Measurements from ENCODE around the gene C8G. TPM values are rescaled to one million over a fixed set of nuclear protein-coding genes. Genes with fewer than 3 reads are reported as not detected.
A peak's percentile ranks its signal among the peaks of the same experiment; 100 is the strongest.

The C8G gene
- total RNA-seq, 1 donor from 2014 or later = 1.1 TPM

DNA sequence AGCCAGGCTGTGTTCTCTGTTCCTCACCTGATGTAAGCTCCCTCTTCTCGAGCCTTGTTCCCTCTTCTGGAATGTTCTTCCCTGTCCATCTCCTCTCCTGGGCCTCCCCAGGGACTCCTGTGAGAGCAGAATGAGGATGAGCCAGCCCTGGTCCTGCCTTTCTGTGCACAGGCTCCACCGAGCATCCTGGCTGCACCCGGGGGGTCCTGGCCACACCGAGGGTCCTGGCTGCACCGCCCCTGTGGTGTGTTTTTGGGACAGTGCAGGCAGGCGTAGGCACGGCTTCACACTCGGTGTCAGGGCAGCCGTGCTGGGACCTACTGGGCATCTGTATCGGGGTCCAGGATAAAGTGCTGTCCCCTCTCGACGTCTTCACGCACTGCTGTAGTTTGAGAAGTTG lies 18.3 kb upstream of the C8G start:
- Histone ChIP-seq H3K27ac (no peak overlapping the region), H3K4me3 (no peak overlapping the region), H3K27me3 (no peaks in the 10 kb centered on the region), H3K4me1 (no peaks in the 10 kb centered on the region), H3K36me3 (peaks cover 27% of the 10 kb centered on the region), H3K9me3 (no peaks in the 10 kb centered on the region)
- DNase-seq = peak; percentile 55
- intact Hi-C loops (cut with DNase I) = no loop called here
- TF ChIP-seq, protein P1, sequence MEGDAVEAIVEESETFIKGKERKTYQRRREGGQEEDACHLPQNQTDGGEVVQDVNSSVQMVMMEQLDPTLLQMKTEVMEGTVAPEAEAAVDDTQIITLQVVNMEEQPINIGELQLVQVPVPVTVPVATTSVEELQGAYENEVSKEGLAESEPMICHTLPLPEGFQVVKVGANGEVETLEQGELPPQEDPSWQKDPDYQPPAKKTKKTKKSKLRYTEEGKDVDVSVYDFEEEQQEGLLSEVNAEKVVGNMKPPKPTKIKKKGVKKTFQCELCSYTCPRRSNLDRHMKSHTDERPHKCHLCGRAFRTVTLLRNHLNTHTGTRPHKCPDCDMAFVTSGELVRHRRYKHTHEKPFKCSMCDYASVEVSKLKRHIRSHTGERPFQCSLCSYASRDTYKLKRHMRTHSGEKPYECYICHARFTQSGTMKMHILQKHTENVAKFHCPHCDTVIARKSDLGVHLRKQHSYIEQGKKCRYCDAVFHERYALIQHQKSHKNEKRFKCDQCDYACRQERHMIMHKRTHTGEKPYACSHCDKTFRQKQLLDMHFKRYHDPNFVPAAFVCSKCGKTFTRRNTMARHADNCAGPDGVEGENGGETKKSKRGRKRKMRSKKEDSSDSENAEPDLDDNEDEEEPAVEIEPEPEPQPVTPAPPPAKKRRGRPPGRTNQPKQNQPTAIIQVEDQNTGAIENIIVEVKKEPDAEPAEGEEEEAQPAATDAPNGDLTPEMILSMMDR (IDR thresholded peaks at IDR 0.05) = no peak
- ATAC-seq = no peak

DNA sequence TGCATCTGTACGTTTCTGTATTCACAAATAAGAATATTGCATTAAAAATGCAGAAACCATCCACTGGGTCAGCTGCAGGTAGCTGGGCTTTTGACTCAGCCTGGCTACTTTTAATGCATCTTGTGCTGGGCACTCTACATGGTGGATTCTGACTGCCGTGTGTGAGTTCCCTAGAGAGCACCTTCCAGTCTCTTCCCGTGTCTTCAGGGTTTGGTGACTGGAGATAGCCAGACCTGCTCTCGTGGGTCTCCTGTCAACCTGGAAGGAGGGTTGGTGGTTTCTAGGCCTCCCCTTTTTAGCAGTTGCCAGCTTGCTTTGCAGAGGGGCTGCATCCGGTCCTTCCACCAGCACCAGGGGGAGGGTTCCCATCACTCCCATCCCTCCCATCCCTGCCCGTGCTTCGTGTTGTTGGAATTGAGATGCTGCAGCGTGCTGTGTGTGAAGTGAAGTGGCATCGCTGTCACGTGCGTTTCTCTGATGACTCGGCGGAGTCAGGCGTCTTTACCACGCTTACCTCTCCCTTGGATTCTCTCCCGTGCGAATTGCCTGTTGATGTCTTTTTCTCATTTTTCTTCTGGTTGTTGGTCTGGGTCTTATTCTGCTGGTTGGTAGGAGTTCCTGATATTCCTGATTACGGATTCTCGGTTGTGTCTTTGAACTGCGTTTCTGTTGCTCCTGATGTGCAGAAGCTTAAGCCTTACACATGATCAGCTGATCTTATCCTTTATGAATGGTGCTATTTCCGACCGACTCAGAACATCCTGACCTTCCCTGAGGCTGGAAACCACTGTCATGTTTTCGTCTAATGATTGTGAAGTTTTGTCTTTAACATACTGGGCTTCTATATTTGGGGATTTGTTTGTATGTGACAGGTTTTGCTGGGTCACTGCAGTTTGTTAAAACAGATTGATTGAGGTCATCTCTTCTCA lies 17.4 kb upstream of the C8G start:
- no peak overlapping the region for H3K27ac ChIP-seq
- H3K27me3 ChIP-seq = no peaks in the 10 kb centered on the region
- no peaks in the 10 kb centered on the region for H3K4me1 ChIP-seq
- DNase-seq = no peak
- TF ChIP-seq, protein P1 (IDR thresholded peaks at IDR 0.05) = no peak
- H3K36me3 ChIP-seq = peaks cover 21% of the 10 kb centered on the region
- no peak overlapping the region for H3K4me3 ChIP-seq
- no peak for ATAC-seq
- no peaks in the 10 kb centered on the region for H3K9me3 ChIP-seq
- intact Hi-C loops (cut with DNase I) = no loop called here

DNA sequence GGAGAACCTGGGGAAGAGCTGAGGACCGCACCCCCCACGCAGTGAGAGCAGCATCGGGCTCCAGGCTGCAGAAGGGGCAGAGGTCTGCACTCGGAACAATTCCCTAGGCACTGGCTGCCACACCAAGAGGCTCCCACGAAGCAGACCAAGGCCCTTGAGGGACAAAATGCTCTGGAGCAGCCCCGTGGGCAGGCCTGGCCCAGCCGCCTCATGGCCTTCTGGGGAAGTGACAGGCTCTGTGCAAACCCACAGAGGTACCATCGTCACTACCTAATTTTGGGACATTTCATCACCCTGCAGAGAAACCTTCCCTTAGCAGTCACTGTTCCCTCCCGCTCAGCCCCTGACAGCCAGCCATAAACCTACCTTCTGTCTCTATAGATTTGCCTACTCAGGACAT lies 16.5 kb upstream of the C8G start:
- Histone ChIP-seq H3K9me3 (no peaks in the 10 kb centered on the region), H3K27ac (no peak overlapping the region), H3K4me1 (no peaks in the 10 kb centered on the region), H3K27me3 (no peaks in the 10 kb centered on the region), H3K36me3 (peaks cover 21% of the 10 kb centered on the region), H3K4me3 (no peak overlapping the region)
- DNase-seq = peak; percentile 66
- TF ChIP-seq, protein P1 (IDR thresholded peaks at IDR 0.05) = no peak
- intact Hi-C loops (cut with DNase I) = no loop called here
- peak; percentile 68 for ATAC-seq

DNA sequence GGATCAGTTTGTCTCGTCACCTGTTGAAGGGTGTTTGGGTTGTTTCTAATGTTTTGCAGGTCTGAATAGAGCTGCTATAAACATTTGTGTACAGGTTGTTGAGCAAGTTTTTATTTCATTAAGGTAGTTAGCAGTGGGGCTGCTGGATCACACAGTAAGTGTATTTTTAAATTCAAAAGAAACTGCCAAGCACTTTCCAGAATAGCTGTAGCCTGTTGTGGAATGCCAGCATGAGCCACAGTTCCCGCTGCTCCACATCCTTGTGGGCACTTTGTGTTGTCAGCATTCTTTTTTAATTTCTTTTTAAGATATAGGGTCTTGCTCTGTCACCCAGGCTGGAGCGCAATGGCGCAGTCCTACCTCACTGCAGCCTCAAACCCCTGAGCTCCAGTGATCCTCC lies 15.0 kb upstream of the C8G start:
- DNase-seq = no peak
- no peak for ATAC-seq
- Histone ChIP-seq H3K36me3 (peaks cover 14% of the 10 kb centered on the region), H3K9me3 (no peaks in the 10 kb centered on the region), H3K27ac (no peak overlapping the region), H3K4me1 (no peaks in the 10 kb centered on the region), H3K27me3 (no peaks in the 10 kb centered on the region), H3K4me3 (no peak overlapping the region)
- TF ChIP-seq, protein P1 (IDR thresholded peaks at IDR 0.05) = no peak
- intact Hi-C loops (cut with DNase I) = no loop called here

DNA sequence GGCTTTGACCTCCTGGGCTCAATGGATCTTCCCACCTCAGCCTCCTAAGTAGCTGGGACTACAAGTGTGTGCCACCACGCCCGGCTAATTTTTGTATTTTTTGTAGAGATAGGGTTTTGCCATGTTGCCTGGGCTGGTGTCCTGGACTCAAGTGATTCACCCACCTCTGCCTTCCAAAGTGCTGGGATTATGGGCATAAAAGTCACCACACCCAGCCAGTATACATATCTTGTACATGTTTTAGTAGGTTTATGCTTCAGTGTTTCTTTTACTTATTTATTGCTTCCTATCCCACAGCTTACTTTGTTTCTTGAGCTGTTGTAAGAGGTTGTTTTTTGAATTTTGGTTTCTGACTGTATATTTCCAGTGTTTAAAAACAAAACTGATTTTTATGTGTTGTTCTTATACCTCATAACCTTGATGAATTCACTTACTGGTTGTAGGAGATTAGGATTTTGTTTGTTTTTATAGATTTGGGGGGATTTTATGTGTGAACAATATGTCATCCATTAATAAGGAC lies 13.4 kb upstream of the C8G start:
- DNase-seq = no peak
- no peak overlapping the region for H3K27ac ChIP-seq
- TF ChIP-seq, protein P1 (IDR thresholded peaks at IDR 0.05) = no peak
- H3K27me3 ChIP-seq = no peaks in the 10 kb centered on the region
- no peak overlapping the region for H3K4me3 ChIP-seq
- H3K4me1 ChIP-seq = no peaks in the 10 kb centered on the region
- ATAC-seq = no peak
- no peaks in the 10 kb centered on the region for H3K9me3 ChIP-seq
- intact Hi-C loops (cut with DNase I) = no loop called here
- peaks cover 2% of the 10 kb centered on the region for H3K36me3 ChIP-seq
